Brain microvascular endothelial cell (primary cell): ENCODE data around the gene MTG1.

Experiments
- DNase-seq: peaks from one replicate; pipeline ENCODE4 v3.0.0-alpha.2; 2020
- H3K27ac ChIP-seq: fragments of 250-450 bp; sonication (Bioruptor Pico); 2 replicates; pipeline ENCODE4 v1.5.1; 2020; ENCODE audit warnings: mild to moderate bottlenecking, moderate library complexity
- H3K27me3 ChIP-seq: fragments of 250-450 bp; sonication (Bioruptor Pico); replicated peaks from 2 replicates; pipeline ENCODE4 v1.5.1; 2020; ENCODE audit warnings: mild to moderate bottlenecking
- H3K36me3 ChIP-seq: fragments of 250-450 bp; sonication (Bioruptor Pico); replicated peaks from 2 replicates; pipeline ENCODE4 v1.5.1; 2020; ENCODE audit warnings: mild to moderate bottlenecking
- H3K4me3 ChIP-seq: 2 replicates; pipeline ENCODE4 v1.5.1; 2011; ENCODE audit warnings: low read depth, mild to moderate bottlenecking, control low read depth, low read length, moderate library complexity
- in situ Hi-C: cut with HindIII; loops from 2 replicates; pipeline ENCODE4 v1.10.0; 2017; ENCODE audit warnings: low sequenced_read_pairs, low pct_ligation_motif_present
- TF ChIP-seq, protein P1 (sequence below): IDR thresholded peaks from 2 replicates; pipeline ENCODE4 v1.5.1; 2011; ENCODE audit warnings: low read depth, mild to moderate bottlenecking, moderate library complexity, low read length, control low read depth, inconsistent platforms; ENCODE audit errors: missing control alignments

The MTG1 gene

GRCh38 chr10:133349577-133350011, 44.4 kb upstream of the MTG1 start:
- in situ Hi-C loops = no loop called here
- no peaks in the 10 kb centered on the region for H3K36me3 ChIP-seq

DNA sequence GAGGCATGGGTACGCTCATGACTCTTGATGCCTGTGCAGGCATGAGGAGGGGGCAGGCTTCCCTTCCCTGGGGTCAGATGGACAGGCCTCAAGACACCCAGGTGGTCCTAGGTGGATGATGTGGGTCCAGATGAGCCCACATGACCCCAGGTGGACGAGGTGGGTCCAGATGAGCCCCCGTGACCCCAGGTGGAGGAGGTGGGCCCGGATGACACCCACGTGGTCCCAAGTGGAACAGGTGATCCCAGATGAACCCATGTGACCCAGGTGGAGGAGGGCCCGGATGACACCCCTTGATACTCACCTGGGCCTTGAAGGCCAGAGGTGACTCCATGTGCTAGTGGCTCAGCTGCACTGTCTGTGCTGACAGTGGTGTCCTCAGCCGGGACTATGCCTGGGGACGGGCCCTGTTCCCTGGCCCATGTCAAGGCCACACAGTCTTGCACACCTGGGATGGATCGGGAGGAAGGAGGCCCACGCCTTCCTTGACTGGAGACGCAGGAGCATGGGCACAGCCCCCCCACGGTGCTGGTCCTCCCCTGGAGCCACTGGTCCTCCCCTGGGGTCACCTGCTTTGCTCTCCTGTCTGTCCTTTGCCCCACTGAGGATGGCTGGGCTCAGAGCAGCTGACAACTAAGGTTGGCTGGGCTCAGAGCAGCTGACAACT, 43.5 kb upstream of the MTG1 start:
- Histone ChIP-seq H3K27ac (no peak overlapping the region), H3K36me3 (no peaks in the 10 kb centered on the region), H3K4me3 (no peak overlapping the region), H3K27me3 (no peaks in the 10 kb centered on the region)
- DNase-seq = no peak
- in situ Hi-C loops = no loop called here
- TF ChIP-seq, protein P1, sequence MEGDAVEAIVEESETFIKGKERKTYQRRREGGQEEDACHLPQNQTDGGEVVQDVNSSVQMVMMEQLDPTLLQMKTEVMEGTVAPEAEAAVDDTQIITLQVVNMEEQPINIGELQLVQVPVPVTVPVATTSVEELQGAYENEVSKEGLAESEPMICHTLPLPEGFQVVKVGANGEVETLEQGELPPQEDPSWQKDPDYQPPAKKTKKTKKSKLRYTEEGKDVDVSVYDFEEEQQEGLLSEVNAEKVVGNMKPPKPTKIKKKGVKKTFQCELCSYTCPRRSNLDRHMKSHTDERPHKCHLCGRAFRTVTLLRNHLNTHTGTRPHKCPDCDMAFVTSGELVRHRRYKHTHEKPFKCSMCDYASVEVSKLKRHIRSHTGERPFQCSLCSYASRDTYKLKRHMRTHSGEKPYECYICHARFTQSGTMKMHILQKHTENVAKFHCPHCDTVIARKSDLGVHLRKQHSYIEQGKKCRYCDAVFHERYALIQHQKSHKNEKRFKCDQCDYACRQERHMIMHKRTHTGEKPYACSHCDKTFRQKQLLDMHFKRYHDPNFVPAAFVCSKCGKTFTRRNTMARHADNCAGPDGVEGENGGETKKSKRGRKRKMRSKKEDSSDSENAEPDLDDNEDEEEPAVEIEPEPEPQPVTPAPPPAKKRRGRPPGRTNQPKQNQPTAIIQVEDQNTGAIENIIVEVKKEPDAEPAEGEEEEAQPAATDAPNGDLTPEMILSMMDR = no peak

More at GRCh38 chr10:133349577-133350011, 44.4 kb upstream of the MTG1 start:
- TF ChIP-seq, protein P1 = no peak
- DNase-seq = no peak
- Histone ChIP-seq H3K27me3 (no peaks in the 10 kb centered on the region), H3K27ac (no peak overlapping the region), H3K4me3 (no peak overlapping the region)

- in situ Hi-C loops = no loop called here
- TF ChIP-seq, protein P1 = no peak
- DNase-seq = no peak
- H3K4me3 ChIP-seq = no peak overlapping the region
- no peaks in the 10 kb centered on the region for H3K36me3 ChIP-seq
- H3K27ac ChIP-seq = no peak overlapping the region
- H3K27me3 ChIP-seq = no peaks in the 10 kb centered on the region
Observed at GRCh38 chr10:133350950-133351329, 43.0 kb upstream of the MTG1 start.

GRCh38 chr10:133351408-133352318, 42.3 kb upstream of the MTG1 start:
- Histone ChIP-seq H3K36me3 (no peaks in the 10 kb centered on the region), H3K4me3 (no peak overlapping the region), H3K27me3 (no peaks in the 10 kb centered on the region), H3K27ac (no peak overlapping the region)
- in situ Hi-C loops = no loop called here
- TF ChIP-seq, protein P1 = peak; percentile 11
- no peak for DNase-seq

DNA sequence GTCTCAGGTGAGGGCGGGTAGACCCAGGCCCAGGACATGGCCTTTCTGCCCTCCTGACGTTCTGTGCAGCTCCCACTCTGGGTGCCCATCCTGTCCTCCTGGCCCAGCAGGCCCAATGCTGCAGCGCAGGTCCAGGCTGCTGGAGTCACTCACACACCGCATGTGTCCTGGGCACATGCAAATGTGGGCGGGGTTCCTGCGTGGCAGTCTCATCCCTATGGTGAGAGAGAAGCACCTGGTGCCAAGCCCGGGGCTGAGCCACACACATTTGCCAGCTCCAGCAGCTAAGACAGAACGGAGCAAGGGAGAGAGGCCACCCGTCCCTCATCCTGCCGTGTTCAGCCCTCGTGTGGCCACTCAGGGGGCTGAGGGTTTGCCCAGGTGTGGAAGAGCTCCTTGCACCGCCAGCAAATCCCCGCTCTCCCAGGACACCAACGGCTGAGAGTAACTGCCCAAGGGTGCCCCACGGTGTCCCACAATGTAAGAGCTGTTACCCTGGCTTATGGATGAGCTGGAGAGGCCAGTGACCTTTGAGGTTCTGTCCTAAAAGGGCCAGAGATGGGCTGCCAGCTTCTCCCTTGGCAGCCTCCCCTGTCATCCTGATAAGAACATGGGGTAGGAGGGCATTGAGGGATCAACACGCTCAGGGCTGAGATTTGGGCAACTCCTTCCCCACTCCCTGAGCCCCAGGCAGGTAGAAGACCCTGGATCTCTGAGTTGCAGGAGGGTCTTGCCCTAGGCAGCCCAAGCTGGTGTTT, 40.6 kb upstream of the MTG1 start:
- in situ Hi-C loops = no loop called here
- no peak overlapping the region for H3K4me3 ChIP-seq
- H3K27ac ChIP-seq = no peak overlapping the region
- no peaks in the 10 kb centered on the region for H3K27me3 ChIP-seq
- no peak for DNase-seq
- TF ChIP-seq, protein P1 = peak; percentile 10
- no peaks in the 10 kb centered on the region for H3K36me3 ChIP-seq
